GM18526 (cell line): ENCODE measurements around the gene MIA.
A peak's percentile ranks its signal among the peaks of the same experiment; 100 is the strongest.

Experiments used
- POLR2A ChIP-seq: IDR thresholded peaks from 3 replicates; pipeline ENCODE4 v1.6.1; 2011; ENCODE audit not compliant: insufficient read length; ENCODE audit errors: extremely low read depth

MIA gene

DNA sequence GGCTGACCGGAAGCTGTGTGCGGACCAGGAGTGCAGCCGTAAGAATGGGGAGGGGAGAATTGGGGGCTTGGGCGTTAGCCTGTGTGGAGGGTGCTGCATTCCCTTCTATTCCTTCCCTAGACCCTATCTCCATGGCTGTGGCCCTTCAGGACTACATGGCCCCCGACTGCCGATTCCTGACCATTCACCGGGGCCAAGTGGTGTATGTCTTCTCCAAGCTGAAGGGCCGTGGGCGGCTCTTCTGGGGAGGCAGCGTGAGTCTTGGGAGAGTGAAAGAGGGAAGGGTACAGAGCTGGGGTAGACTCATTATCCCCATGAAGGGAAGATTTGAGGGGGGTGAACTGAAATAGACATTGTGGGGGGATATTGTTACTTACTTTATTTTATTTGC lies 306 bp downstream of the MIA start:
- TF ChIP-seq POLR2A = no peak

DNA sequence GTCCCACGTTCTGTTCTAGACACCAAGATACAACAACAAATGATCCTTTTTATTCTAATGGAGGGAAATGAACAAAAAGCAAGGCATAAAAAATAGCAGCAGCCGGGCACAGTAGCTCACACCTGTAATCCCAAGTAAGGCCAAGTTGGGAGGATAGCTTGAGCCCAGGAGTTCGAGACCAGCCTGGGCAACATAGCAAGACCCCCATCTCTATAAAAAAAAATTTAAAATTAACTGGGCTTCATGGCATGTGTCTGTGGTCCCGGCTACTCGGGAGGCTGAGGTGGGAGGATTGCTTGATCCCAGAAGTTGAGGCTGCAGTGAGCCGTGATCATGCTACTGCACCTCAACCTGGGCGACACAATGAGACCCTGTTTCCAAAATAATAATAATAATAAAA lies 1.0 kb downstream of the MIA start:
- TF ChIP-seq POLR2A = no peak

- TF ChIP-seq POLR2A = no peak
Observed at GRCh38 chr19:40776932-40777644, 1.8 kb downstream of the MIA start.

DNA sequence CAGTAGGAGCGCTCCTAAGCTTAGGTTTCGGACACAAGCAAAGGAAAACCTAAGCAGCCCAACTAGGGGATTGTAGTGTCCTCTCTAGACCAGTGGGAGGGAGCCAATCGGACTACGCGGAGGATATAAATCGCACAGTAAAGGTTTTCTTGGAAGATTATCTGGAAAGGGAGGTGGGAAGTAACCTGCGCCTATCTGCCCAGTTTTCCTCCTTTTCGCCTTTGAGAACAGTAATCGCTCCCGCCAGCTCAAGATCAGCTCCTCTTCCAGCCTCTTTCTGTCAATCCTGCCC lies 2.3 kb downstream of the MIA start:
- TF ChIP-seq POLR2A = no peak

GRCh38 chr19:40777937-40778705 lies 2.8 kb downstream of the MIA start, which contains the start of gene RAB4B:
TSS of gene RAB4B (plus strand) at chr19:40778247. CDS start at chr19:40778376, 129 bp downstream.
- peak; percentile 48 for TF ChIP-seq POLR2A

DNA sequence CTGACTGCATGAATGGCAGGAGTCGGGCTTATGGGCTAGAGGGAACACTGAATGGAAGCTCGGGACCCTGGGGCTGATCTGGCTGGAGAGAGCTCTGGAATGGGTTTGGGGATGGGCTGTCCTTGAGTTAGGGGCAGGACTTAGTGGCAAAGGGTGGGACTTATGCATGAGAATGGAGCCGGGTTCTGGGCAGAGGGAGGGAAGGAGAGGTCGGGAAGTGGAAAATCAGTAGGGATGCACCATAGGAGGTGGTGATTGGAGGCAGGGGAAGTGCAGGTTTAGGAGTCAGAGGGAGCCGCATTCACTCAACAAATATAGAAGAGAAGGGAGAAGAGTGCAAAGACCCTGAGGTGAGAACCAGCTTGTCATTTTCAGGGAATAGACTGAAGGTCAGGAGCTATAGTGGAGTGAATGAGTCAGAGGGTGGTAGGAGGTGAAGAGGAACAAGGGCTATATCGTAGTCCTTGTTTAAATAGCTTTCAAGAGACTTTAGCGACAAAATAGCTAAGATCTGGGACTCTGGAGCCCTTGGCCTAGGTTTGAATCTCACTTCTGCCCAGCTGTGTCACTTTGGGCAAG lies 3.5 kb downstream of the MIA start:
- no peak for TF ChIP-seq POLR2A

GRCh38 chr19:40780582-40780981 lies 5.3 kb downstream of the MIA start:
- no peak for TF ChIP-seq POLR2A

DNA sequence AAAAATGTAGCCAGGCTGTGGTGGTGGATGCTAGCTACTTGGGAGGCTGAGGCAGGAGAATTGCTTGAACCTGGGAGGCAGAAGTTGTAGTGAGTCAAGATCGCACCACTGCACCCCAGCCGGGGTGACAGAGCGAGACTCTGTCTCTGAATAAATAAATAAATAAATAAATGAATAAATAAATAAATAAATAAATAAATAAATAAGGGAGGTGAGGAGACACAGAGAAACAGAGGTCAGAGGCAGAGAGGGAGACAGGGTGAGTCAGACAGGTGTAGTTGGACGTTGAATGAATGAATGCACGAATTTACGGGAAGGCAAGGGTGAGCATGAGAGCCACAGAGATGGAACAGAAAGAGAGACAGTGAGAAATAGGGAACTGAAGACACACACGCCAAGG lies 5.8 kb downstream of the MIA start:
- TF ChIP-seq POLR2A = no peak

- no peak for TF ChIP-seq POLR2A
Observed at GRCh38 chr19:40783711-40784110, 8.4 kb downstream of the MIA start.

GRCh38 chr19:40785526-40785925 lies 10.2 kb downstream of the MIA start:
- TF ChIP-seq POLR2A = no peak

DNA sequence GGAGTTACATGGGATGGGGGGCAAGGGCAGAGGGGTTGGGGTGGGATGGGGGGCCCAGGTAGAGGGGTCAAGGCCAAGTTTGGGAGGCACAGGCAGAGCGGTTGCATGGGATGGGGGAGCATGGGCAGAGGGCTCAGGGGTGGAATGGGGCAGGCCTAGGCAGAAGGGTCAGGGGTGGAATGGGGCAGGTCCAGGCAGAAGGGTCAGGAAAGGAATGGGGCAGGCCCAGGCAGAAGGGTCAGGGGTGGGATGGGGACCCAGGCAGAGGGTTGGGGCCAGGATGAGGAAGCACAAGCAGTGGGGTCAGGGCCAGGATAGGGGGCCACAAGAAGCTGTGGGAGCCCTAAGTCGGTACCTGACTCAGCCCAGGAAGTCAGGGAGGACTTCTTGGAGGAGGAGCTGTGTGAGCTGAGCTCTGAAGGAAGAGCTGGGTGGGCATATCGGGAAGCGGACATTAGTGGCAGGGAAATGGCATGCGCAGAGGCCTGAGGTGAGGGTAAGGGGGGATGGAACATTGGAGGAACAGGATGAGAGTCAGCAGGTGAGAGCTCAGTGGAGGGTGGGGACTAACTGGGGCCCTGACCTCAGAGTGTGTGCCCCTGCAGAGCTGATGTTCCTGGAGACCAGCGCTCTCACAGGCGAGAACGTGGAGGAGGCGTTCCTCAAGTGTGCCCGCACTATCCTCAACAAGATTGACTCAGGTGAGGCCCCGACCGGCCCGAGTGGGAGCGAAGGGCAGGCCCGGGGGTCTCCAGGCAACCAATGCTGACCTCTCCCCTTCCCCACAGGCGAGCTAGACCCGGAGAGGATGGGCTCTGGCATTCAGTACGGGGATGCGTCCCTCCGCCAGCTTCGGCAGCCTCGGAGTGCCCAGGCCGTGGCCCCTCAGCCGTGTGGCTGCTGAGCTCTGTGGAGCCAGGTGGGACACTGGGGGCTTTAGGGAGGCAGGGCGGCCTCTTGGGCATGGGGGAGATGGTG lies 11.0 kb downstream of the MIA start:
- TF ChIP-seq POLR2A = no peak

GRCh38 chr19:40791349-40791748 lies 16.0 kb downstream of the MIA start:
- TF ChIP-seq POLR2A = no peak

DNA sequence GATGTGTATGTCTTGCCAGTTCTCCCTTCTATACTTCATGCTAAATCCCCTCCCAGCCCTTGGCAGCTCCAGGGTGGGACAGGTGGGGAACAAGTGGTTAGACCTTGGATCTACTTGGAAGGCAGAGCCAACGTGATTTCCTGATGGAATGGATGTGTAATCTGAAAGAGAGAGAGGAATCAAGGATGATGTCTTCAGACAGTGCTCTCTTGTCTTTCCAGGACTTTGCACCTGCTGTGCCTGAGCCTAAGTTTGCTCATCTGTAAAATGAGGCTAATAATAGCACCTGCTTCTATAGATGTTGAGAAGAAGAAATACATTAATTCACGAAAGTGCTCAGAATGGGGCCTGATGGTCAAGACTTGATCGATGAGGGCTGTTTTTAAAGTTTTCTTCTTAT lies 16.7 kb downstream of the MIA start:
- TF ChIP-seq POLR2A = no peak

DNA sequence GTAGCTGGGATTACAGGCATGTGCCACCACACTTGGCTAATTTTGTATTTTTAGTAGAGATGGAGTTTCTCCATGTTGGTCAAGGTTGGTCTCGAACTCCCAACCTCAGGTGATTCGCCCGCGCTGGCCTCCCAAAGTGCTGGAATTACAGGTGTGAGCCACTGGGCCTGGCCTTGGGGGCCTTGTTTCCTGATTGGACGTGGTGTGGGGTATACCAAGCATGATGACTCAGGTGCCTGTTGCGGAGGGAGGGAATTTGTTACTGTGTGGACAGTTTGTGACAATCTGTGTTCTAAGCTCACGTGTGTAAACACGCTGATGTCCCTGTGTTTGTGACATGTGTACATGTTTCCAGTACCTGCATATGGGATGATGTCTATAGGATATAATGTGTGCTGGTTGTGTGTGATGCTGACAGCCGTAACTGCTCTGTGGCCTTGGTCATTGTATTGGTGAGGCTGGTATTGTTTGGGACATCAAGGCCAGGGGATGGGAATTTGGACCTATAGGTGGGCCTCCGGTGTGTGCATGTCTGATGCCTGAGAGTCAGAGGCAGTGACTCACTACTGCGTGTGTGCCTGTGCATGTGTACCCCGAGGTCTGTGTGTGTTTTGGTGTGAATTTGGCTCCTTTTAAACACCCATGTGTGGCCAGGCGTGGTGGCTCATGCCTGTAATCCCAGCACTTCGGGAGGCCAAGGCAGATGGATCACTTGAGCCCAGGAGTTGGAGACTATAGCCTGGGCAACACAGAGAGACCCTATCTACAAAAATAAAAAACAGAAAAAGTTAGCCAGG lies 22.0 kb downstream of the MIA start:
- TF ChIP-seq POLR2A = no peak

DNA sequence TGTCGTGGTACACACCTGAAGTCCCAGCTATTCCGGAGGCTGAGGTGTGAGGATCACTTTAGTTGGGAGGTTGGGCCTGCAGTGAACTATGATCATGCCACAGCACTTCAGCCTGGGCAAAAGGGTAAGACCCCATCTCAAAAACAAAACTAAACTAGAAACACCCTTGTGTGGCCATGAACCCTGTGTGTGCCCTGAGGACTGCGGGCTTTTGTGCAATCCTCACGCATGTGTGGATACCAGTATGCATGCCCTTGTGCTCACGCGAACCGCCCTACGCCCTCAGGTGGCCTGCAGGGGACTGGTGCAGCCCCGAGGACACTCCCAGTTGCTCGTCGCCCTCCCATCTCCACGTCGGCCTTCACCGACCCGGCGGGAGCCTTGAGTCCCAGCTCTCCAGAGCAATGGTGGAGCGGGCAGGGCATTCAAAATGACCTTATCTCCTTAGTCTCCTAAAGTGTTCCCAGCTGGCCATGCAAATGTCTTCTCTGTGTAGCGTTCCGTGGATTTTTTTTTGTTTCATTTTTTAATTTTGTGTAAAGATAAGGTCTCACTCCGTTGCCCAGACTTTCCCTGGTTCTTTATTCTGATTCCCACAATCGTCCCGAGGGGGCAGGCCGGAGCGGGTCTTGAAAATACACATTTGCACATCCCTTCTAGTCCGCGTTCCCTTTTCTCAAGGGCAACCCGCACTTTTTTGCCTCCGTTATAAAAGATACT lies 22.8 kb downstream of the MIA start:
- peak; percentile 77 for TF ChIP-seq POLR2A
